Smooth muscle cell (in vitro differentiated cells): ENCODE data around the gene ATOH7. TPM values are rescaled to one million over a fixed set of nuclear protein-coding genes. Genes with fewer than 3 reads are reported as not detected.
"Not testable (repeated sequence)": the region's sequence is repeated elsewhere in the genome, so short reads cannot be mapped to it uniquely, and the experiment has no call there.

Source experiments
- DNase-seq: peaks from one replicate; lab custom pipeline; 2025; ENCODE audit not compliant: unreplicated experiment; lab: John Stamatoyannopoulos, UW
- H2AFZ ChIP-seq: fragments of 200-600 bp; sonication (generic); 2 replicates; pipeline ENCODE4 v1.6.0; 2016; ENCODE audit warnings: antibody characterized with exemption, low read depth, mild to moderate bottlenecking
- H3F3A ChIP-seq: fragments of 200-600 bp; sonication (generic); 2 replicates; pipeline ENCODE4 v1.6.0; 2017; ENCODE audit warnings: antibody characterized with exemption, low read depth
- H3K27ac ChIP-seq: fragments of 200-600 bp; sonication (generic); 2 replicates; pipeline ENCODE4 v1.5.1; 2016; ENCODE audit warnings: low read depth, mild to moderate bottlenecking
- H3K27me3 ChIP-seq: fragments of 200-600 bp; sonication (generic); 2 replicates; pipeline ENCODE4 v1.6.1; 2016; ENCODE audit warnings: low read depth, mild to moderate bottlenecking
- H3K36me3 ChIP-seq: fragments of 200-600 bp; sonication (generic); 2 replicates; pipeline ENCODE4 v1.5.1; 2016; ENCODE audit warnings: low read depth
- H3K4me1 ChIP-seq: fragments of 200-600 bp; sonication (generic); 2 replicates; pipeline ENCODE4 v1.5.1; 2016; ENCODE audit warnings: low read depth
- H3K4me2 ChIP-seq: fragments of 200-600 bp; sonication (generic); 2 replicates; pipeline ENCODE4 v1.6.0; 2016; ENCODE audit warnings: mild to moderate bottlenecking
- H3K4me3 ChIP-seq: fragments of 200-600 bp; sonication (generic); 2 replicates; pipeline ENCODE4 v1.5.1; 2016; ENCODE audit warnings: mild to moderate bottlenecking
- H3K79me2 ChIP-seq: fragments of 200-600 bp; sonication (generic); 2 replicates; pipeline ENCODE4 v1.6.0; 2016; ENCODE audit warnings: low read depth, mild to moderate bottlenecking
- H3K9ac ChIP-seq: fragments of 200-600 bp; sonication (generic); 2 replicates; pipeline ENCODE4 v1.6.0; 2016; ENCODE audit warnings: low read depth
- H3K9me3 ChIP-seq: fragments of 200-600 bp; sonication (generic); replicated peaks from 2 replicates; pipeline ENCODE4 v1.5.1; 2016; ENCODE audit warnings: low read depth
- H4K20me1 ChIP-seq: fragments of 200-600 bp; sonication (generic); 2 replicates; pipeline ENCODE4 v1.6.0; 2016; ENCODE audit warnings: low read depth
- CTCF ChIP-seq: fragments of 200-600 bp; sonication (generic); IDR thresholded peaks from 2 replicates; pipeline ENCODE4 v1.5.1; 2017; ENCODE audit warnings: borderline replicate concordance, mild to moderate bottlenecking, antibody characterized with exemption; ENCODE audit not compliant: insufficient read depth, poor library complexity, severe bottlenecking
- WGBS: methylation state at CpG from one replicate; pipeline ENCODE4 v1.1.7; 2016; ENCODE audit warnings: low lambda C conversion rate; 5-methylcytosine and 5-hydroxymethylcytosine counted together
- polyA plus RNA-seq: library from polyadenylated mRNA; unstranded; fragments of >200 nt; fragmentation: Nextera tagmentation; extraction: Ambion mirVana; gene quantifications from 2 replicates; pipeline ENCODE4 v1.2.1, GENCODE V29; 2016
- total RNA-seq: library from RNA; depleted of rRNA; stranded (reverse); fragments of >200 nt; gene quantifications from 2 replicates; pipeline ENCODE4 v1.2.3, GENCODE V29; 2014

ATOH7 gene
- total and polyA plus RNA-seq, 2 experiments from 2014 or later, result 0.10 TPM; not detected in 1

- WGBS, result 75% methylated on average over 3 of the region's 3 CpGs
- Histone ChIP-seq H3K4me1 (no peaks in the 10 kb centered on the region), H3K27ac (no peak overlapping the region), H3K79me2 (no peaks in the 10 kb centered on the region), H3K9me3 (no peaks in the 10 kb centered on the region), H3F3A (no peaks in the 10 kb centered on the region), H3K27me3 (no peaks in the 10 kb centered on the region), H3K4me2 (no peak overlapping the region), H2AFZ (no peak overlapping the region), H3K36me3 (no peaks in the 10 kb centered on the region), H3K9ac (no peak overlapping the region), H3K4me3 (no peak overlapping the region), H4K20me1 (no peaks in the 10 kb centered on the region)
- TF ChIP-seq CTCF, result no peak
- no peak for DNase-seq
Observed at GRCh38 chr10:68196701-68197100, 35.2 kb downstream of the ATOH7 start.

- H3K9ac ChIP-seq, H3K36me3 ChIP-seq, H2AFZ ChIP-seq, H3K4me1 ChIP-seq, H3K4me2 ChIP-seq, H3K27ac ChIP-seq, H4K20me1 ChIP-seq, H3K9me3 ChIP-seq, H3K79me2 ChIP-seq, H3F3A ChIP-seq, H3K27me3 ChIP-seq, H3K4me3 ChIP-seq, DNase-seq: not testable (repeated sequence)
- 92% methylated on average over 2 of the region's 2 CpGs for WGBS
Observed at GRCh38 chr10:68195776-68196175, 36.1 kb downstream of the ATOH7 start.

- no peaks in the 10 kb centered on the region for H3K9me3 ChIP-seq
- H3K4me1 ChIP-seq, result no peaks in the 10 kb centered on the region
- H3K79me2 ChIP-seq, result no peaks in the 10 kb centered on the region
- H3F3A ChIP-seq, result no peaks in the 10 kb centered on the region
- WGBS, result 83% methylated on average over 6 of the region's 6 CpGs
- no peak overlapping the region for H2AFZ ChIP-seq
- H3K27ac ChIP-seq, result no peak overlapping the region
- H3K36me3 ChIP-seq, result no peaks in the 10 kb centered on the region
- no peak overlapping the region for H3K4me2 ChIP-seq
- DNase-seq, result no peak
- no peak overlapping the region for H3K9ac ChIP-seq
- no peak for TF ChIP-seq CTCF
- no peaks in the 10 kb centered on the region for H4K20me1 ChIP-seq
- no peaks in the 10 kb centered on the region for H3K27me3 ChIP-seq
- H3K4me3 ChIP-seq, result no peak overlapping the region
Observed at GRCh38 chr10:68194290-68194689, 37.6 kb downstream of the ATOH7 start.

GRCh38 chr10:68192113-68192512 lies 39.8 kb downstream of the ATOH7 start:
- no peak for DNase-seq
- WGBS, result 89% methylated on average over 3 of the region's 3 CpGs
- Histone ChIP-seq H4K20me1 (no peaks in the 10 kb centered on the region), H3K9me3 (no peaks in the 10 kb centered on the region), H2AFZ (no peak overlapping the region), H3F3A (no peaks in the 10 kb centered on the region), H3K4me3 (no peak overlapping the region), H3K79me2 (no peaks in the 10 kb centered on the region), H3K27ac (no peak overlapping the region), H3K9ac (no peak overlapping the region), H3K4me1 (no peaks in the 10 kb centered on the region), H3K27me3 (no peaks in the 10 kb centered on the region), H3K4me2 (no peak overlapping the region), H3K36me3 (no peaks in the 10 kb centered on the region)
- TF ChIP-seq CTCF, result no peak
